Peyer's patch (tissue), 4 donors: Measurements from ENCODE around the gene LCE5A. TPM values are rescaled to one million over a fixed set of nuclear protein-coding genes. Genes with fewer than 3 reads are reported as not detected.

Experiments used
- DNase-seq, 3 donors: peaks; one replicate each; pipeline ENCODE4 v3.0.0-alpha.2; 2017 to 2019
- H3K27ac ChIP-seq, 4 donors: fragments of 200-600 bp; sonication (generic); one replicate each; pipeline ENCODE4 v1.5.1; 2016 to 2019
- H3K27me3 ChIP-seq, 2 donors: fragments of 200-600 bp; sonication (generic); one replicate each; pipeline ENCODE4 v1.5.1; 2019
- H3K36me3 ChIP-seq, 3 donors: fragments of 200-600 bp; sonication (generic); one replicate each; pipeline ENCODE4 v1.5.1; 2016 to 2019
- H3K4me1 ChIP-seq, 4 donors: fragments of 200-600 bp; sonication (generic); one replicate each; pipeline ENCODE4 v1.5.1; 2016 to 2019
- H3K4me3 ChIP-seq, 4 donors: fragments of 200-600 bp; sonication (generic); 1 replicate in 3 of 4; 2 replicates in 1 of 4; pipeline ENCODE4 v1.5.1; 2016 to 2019; ENCODE audit warnings: mild to moderate bottlenecking in 1 of 4
- H3K9me3 ChIP-seq, 4 donors: fragments of 200-600 bp; sonication (generic); one replicate each; pipeline ENCODE4 v1.5.1; 2016 to 2019; ENCODE audit warnings: mild to moderate bottlenecking in 1 of 4
- CTCF ChIP-seq, 6 experiments: fragments of 450-650 bp in 4 of 6; fragments of 200-600 bp in 2 of 6; sonication (generic) in 1 of 6; IDR thresholded peaks; one replicate each; pipeline ENCODE4 v1.5.1; 2017 to 2019; ENCODE audit warnings: antibody characterized with exemption in 6 of 6, mild to moderate bottlenecking in 3 of 6, moderate library complexity in 1 of 6
- POLR2A ChIP-seq, 2 donors: fragments of 450-650 bp; IDR thresholded peaks; one replicate each; pipeline ENCODE4 v1.5.1; 2017; ENCODE audit warnings: antibody characterized with exemption in 2 of 2, mild to moderate bottlenecking in 2 of 2, moderate library complexity in 2 of 2
- total RNA-seq, 4 donors: library from RNA; depleted of rRNA; stranded (reverse); fragments of >200 nt; gene quantifications; one replicate each; pipeline ENCODE4 v1.1.0, GENCODE V29; 2016

The LCE5A gene
- not detected for total RNA-seq

DNA sequence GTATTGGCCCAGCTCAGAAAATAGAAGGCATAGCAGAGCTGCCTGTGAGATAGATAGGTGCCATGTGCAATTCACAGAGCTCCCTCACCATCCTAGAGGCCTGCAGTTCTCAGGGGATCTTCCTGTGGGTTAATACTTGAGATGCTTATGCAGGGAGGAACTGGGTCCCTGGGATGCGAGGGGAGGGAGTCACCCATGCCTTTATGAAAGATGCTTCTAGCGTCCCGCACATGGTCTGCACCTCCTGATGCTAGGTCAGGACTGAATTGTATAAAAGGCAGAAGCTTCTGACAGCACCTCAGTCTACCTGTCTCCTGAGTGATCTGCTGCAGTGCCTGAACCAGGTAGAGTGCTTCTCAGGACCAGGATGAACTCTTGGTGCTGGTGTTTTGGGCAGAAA lies at the start of gene LCE5A:
LCE5A (plus strand) TSS at position 301 of the 400 bp plus-strand sequence. CDS start 732 bp downstream, outside the sequence.
- no peaks in the 10 kb centered on the region for H3K27me3 ChIP-seq
- TF ChIP-seq POLR2A (IDR thresholded peaks at IDR 0.05) (no peak), CTCF (IDR thresholded peaks at IDR 0.05) (no peak)
- peaks cover 0 to 4% (median 1%) of the 10 kb centered on the region in 4 donors for H3K4me1 ChIP-seq

GRCh38 chr1:152461544-152461943 lies 49.1 kb upstream of the LCE5A start:
- TF ChIP-seq POLR2A (IDR thresholded peaks at IDR 0.05) (no peak), CTCF (IDR thresholded peaks at IDR 0.05) (peak; percentile 28 to 66 (median 60))
- H3K27ac ChIP-seq, result no peak overlapping the region
- no peak overlapping the region for H3K4me3 ChIP-seq
- no peaks in the 10 kb centered on the region for H3K36me3 ChIP-seq
- H3K9me3 ChIP-seq, result no peaks in the 10 kb centered on the region
- no peaks in the 10 kb centered on the region for H3K27me3 ChIP-seq
- H3K4me1 ChIP-seq, result no peaks in the 10 kb centered on the region
- peak in 2 of 3 donors; percentile 37 to 75 for DNase-seq

More for the DNA sequence above, at the start of gene LCE5A:
- no peak within 1 kb of the TSS for H3K4me3 ChIP-seq
- no peaks in the 10 kb centered on the region for H3K9me3 ChIP-seq
- DNase-seq, result no peak
- no peaks in the 10 kb centered on the region for H3K36me3 ChIP-seq
- H3K27ac ChIP-seq, result no peak within 1 kb of the TSS

GRCh38 chr1:152462636-152463035 lies 48.0 kb upstream of the LCE5A start:
- H3K4me3 ChIP-seq, result no peak overlapping the region
- H3K36me3 ChIP-seq, result no peaks in the 10 kb centered on the region
- TF ChIP-seq POLR2A (IDR thresholded peaks at IDR 0.05) (no peak), CTCF (IDR thresholded peaks at IDR 0.05) (no peak)
- no peaks in the 10 kb centered on the region for H3K9me3 ChIP-seq
- H3K4me1 ChIP-seq, result no peaks in the 10 kb centered on the region
- no peaks in the 10 kb centered on the region for H3K27me3 ChIP-seq
- H3K27ac ChIP-seq, result no peak overlapping the region
- no peak for DNase-seq

- Histone ChIP-seq H3K27me3 (no peaks in the 10 kb centered on the region), H3K36me3 (no peaks in the 10 kb centered on the region), H3K9me3 (no peaks in the 10 kb centered on the region), H3K4me1 (no peaks in the 10 kb centered on the region), H3K4me3 (no peak overlapping the region), H3K27ac (no peak overlapping the region)
- TF ChIP-seq POLR2A (IDR thresholded peaks at IDR 0.05) (no peak), CTCF (IDR thresholded peaks at IDR 0.05) (no peak)
- no peak for DNase-seq
These were observed 44.4 kb upstream of the LCE5A start for GRCh38 chr1:152466217-152466616.

GRCh38 chr1:152473887-152474537 lies 36.6 kb upstream of the LCE5A start:
- H3K27ac ChIP-seq, result no peak overlapping the region

More at GRCh38 chr1:152473887-152474537, 36.6 kb upstream of the LCE5A start:
- DNase-seq, result no peak
- Histone ChIP-seq H3K36me3 (no peaks in the 10 kb centered on the region), H3K27me3 (no peaks in the 10 kb centered on the region), H3K4me1 (no peaks in the 10 kb centered on the region), H3K9me3 (peaks cover 0 to 17% (median 8%) of the 10 kb centered on the region in 4 donors), H3K4me3 (no peak overlapping the region)
- TF ChIP-seq CTCF (IDR thresholded peaks at IDR 0.05), result no peak
- no peak for TF ChIP-seq POLR2A (IDR thresholded peaks at IDR 0.05)
